ENCODE results near the gene ZNF576.
"Not testable (repeated sequence)": the region's sequence is repeated elsewhere in the genome, so short reads cannot be mapped to it uniquely, and the experiment has no call there.

The ZNF576 gene

GRCh38 chr19:43575156-43575950, 21.0 kb upstream of the ZNF576 start, which contains the start of the genes PINLYP and XRCC1:
Gene PINLYP, plus strand, starts transcription at chr19:43575801. Its CDS starts 1,391 bp downstream, at chr19:43577192.
Gene XRCC1, minus strand, starts transcription at chr19:43575527. Its CDS starts 69 bp downstream, at chr19:43575458.
- peak; percentile 98 for DNase-seq

GRCh38 chr19:43575955-43576878, 20.2 kb upstream of the ZNF576 start:
- no peak for DNase-seq

- DNase-seq, result no peak
Measured at GRCh38 chr19:43578787-43579186, 17.6 kb upstream of the ZNF576 start.

DNA sequence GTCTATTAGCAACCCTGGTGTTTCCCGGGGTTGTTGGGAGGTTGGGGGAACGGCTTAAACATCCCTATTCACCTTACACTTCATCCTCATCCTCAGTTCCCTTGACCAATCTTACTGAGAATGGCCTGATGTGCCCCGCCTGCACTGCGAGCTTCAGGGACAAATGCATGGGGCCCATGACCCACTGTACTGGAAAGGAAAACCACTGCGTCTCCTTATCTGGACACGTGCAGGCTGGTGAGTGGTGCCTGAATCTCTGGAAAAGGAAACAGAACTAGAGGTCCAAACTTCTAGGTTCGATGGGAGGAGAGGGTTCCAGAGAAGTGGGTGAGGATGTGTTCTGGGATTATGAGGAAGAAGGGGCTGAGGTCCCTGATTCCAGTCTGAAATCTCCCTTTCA, 14.9 kb upstream of the ZNF576 start:
- DNase-seq, result no peak

DNA sequence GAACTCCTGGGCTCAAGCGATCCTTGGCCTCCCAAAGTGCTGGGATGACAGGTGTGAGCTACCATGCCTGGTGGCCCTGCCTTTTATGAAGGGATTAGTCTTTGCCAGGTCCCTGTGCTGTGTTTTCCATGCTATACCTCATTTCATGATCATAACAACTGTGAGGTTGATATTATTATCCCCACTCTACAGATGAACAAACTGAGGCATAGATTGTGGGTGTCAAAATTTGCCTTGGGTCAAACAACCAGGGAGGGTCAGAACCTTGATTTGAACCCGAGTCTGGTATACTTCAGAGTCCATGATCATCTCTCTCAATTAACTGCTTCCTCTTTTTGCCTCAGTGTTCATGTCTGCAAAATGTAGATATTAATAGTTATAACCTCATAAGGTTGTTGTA, 13.9 kb upstream of the ZNF576 start:
- no peak for DNase-seq

DNA sequence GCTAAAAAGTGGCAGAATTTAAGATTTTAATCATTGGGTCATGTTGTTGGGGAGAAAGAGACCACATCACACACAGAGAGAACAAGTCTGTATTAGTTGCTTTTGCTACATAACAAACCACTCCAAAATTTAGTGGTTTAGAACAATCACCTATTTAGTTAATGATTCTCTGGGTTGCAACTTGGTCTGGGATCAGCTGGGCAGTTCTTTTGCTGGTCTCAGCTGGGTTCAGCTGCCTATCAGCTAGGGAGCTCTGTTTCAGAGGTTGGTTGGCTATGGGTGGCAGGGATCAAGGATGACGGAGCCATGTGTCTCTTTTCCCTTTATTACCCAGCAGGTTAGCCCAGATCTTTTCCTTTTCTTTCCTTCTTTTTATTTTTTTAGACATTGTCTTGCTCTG, 11.9 kb upstream of the ZNF576 start:
- no peak for DNase-seq

DNA sequence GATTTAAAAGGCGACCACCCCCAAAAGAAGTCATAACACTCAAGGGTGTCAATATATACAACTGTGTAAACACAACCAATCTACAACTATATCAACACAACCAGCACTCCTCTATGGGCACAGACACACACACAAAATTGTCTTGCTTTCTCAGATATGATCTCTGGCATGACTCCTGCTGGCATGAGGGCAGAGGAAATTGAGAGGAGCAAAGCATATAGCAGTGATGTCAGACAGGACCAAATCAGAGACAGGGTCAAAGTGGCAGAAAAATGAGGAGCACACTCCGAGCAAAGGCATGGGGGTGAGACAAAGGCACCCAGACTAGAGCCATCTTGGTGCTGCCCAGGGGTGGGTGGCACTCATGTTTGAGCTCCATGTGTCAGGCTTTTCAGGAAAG, 10.0 kb upstream of the ZNF576 start:
- DNase-seq, result no peak

DNA sequence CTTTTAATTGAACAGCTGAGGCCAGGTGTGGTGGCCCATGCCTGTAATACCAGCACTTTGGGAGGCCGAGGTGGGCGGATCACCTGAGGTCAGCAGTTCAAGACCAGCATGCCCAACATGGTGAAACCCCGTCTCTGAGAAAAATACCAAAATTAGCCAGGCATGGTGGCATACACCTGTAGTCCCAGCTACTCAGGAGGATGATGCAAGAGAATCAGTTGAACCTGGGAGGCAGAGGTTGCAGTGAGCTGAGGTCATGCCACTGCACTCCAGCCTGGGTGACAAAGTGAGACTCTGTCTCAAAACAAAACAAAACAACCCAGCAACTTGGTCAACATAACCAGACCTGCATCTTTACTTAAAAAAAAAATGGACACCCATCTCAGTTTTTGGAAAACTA, 9.4 kb upstream of the ZNF576 start:
- DNase-seq, result not testable (repeated sequence)

DNA sequence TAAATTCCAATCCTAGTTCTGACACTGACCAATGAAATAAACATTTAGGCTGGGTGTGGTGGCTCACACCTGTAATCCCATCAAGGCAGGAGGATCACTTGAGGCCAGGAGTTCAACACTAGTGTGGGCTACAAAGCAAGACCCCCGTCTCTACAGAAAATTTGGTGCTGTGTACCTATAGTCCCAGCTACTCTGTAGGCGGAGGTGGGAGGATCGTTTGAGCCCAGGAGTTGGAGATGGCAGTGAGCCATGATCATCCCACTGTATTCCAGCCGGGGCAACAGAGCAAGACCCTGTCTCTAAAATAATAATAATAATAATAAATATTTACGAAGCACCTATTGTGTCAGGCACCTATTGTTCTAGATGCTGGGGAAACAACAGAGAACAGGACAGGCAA, 7.1 kb upstream of the ZNF576 start:
- no peak for DNase-seq

- DNase-seq, result no peak
Measured at GRCh38 chr19:43589678-43590077, 6.7 kb upstream of the ZNF576 start.

DNA sequence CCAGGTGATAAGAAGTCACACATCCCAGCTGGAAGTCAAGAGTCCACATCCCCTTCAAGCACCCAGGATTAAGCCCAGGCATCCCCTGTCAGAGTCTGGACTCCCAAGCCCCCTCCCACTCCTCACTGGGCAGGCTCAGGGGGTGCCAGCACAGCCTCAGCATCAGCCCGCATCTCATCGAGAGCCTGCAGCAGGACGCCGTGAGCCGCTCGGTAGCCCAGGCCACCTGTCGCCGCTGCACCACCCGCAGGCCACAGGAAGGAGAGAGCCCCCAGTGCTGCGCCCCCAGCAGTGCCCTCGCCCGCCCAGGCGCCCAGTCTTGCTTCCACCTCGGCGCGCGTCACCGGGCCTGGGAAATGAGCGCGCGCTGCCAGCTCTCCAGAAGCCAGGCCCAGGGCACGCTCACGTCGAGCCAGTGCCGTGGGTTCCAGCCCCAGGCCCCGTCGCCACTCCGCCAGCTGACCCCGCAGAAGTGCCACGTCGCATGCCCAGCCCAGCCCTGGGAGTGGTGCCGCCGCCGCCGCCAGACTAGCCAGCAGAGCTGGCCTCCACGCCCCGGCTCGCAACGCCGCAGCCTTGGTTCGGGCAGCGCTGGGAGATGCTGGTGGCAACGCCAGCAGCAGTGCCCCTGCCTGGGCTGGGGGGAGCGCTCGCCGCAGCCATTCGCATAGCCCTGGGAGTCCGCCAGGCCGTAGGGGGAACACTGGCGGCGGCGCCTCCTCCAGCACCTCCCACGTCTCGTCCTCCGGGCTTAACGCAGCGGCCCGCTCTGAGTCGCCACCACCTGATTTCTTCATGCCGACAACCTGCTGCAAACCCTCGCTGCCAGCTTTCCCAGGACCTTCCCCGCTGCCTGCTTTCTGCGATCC, 4.3 kb upstream of the ZNF576 start:
- DNase-seq, result no peak

GRCh38 chr19:43592800-43593350, 3.5 kb upstream of the ZNF576 start:
- DNase-seq, result no peak

DNA sequence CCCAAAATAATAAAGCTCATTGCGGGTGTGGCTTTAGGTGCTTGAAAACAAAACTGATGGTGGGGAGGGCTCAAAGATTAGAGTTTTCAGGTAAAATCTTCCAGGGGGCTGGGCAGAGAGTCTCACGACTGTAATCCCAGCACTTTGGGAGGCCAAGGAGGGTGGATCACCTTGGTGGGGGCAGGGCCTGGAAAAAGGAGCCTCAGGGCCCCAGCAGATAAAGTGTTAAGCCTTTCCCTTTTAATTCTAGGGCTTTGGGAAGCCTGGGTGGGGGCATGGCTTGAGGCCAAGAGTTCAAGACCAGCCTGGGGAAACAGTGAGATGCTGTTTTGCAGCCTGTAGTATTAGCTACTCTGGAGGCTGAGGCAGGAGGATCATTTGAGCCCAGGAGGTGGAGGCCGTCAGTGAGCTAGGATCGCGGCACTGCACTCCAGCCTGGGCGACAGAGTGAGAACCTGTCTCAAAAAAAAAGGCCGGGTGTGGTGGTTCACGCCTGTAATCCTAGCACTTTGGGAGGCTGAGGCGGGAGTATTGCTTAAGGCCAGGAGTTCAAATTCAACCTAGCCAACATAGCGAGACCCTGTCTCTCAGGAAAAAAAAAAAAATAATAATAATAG, 2.2 kb upstream of the ZNF576 start:
- DNase-seq, result no peak

GRCh38 chr19:43594710-43595604, 1.4 kb upstream of the ZNF576 start:
- peak; percentile 82 for DNase-seq

DNA sequence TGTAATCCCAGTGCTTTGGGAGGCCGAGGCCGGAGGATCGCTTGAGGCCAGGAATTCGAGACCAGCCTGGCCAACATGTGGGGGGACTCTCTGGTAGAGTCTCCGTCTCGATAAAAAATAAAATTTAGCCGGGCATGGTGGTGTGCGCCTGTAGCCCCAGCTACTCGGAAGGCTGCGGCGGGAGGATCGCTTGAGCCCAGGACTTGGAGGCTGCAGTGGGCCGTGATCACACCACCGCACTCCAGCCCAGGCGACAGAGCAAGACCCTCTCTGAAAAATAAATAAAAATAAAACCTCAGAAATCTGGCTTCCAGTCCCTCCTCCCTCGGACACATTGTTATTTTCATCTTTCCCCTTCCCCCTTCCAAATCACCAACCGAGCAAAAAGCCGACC, 793 bp upstream of the ZNF576 start:
- DNase-seq, result no peak

GRCh38 chr19:43596842-43597461, 557 bp downstream of the ZNF576 start:
- DNase-seq, result no peak

DNA sequence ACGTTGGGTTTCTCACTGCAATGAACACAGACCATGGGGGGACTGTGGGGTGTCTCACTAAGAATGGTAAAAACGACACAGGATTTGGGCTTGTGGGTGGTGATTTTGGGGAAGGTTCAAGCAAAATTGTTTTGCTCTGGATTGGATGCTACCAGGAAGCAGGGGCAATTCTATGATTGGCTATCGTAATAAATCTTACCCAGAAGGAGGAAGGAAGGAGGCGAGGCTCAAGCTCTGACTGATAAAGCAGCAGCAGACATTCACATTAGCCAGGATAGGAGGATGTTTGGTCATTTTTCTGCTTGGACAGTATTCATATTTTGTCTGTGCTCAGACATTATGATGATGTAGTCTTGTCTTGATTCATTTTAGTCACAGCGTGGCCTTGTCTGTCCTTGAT, 1.5 kb downstream of the ZNF576 start:
- DNase-seq, result no peak

- no peak for DNase-seq
Measured at GRCh38 chr19:43598445-43599240, 2.2 kb downstream of the ZNF576 start.

DNA sequence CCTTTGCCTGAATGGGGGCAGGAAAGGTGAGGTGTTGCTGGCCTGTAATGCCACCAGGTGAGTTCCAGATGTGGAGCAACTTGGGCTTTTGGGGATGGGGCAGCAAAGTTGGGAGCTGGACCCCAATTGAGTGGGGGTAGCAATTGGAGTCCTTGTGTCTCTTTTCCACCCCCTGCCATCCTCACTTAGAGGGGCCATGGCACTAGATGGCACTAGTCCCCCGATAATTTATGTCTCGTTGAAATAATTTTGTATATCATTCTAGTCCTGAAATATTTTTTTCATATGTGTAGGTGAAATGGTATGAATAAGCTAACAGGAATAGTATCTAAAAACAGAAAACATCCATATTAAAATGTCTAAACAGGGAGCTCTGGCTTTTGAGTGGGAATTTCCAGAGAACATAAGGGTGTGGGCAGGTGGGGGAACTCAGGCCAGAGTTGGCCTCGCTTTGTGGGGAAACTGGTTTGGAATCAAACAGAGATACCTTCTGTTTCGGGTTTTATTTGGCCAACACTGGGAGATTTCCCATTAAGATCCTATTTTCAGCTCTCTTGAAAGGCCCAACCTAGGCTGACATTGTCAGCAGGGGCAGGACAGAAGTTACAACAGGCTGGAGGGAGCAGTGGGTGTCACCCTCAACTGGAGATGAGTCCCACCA, 3.4 kb downstream of the ZNF576 start:
- DNase-seq, result no peak
